GM19438 (cell line): ENCODE results near the gene INTS6L.
"Not testable (repeated sequence)": the region's sequence is repeated elsewhere in the genome, so short reads cannot be mapped to it uniquely, and the experiment has no call there.

Source experiments
- ATAC-seq: cut with Tn5 transposase; IDR thresholded peaks from one replicate; pipeline ENCODE4 v1.9.1; 2021; ENCODE audit warnings: low read depth; ENCODE audit not compliant: unreplicated experiment

INTS6L gene

GRCh38 chrX:135596495-135596894 lies 76.0 kb downstream of the INTS6L start:
- ATAC-seq: peak; percentile 83

GRCh38 chrX:135605906-135606305 lies 85.4 kb downstream of the INTS6L start:
- ATAC-seq: no peak

DNA sequence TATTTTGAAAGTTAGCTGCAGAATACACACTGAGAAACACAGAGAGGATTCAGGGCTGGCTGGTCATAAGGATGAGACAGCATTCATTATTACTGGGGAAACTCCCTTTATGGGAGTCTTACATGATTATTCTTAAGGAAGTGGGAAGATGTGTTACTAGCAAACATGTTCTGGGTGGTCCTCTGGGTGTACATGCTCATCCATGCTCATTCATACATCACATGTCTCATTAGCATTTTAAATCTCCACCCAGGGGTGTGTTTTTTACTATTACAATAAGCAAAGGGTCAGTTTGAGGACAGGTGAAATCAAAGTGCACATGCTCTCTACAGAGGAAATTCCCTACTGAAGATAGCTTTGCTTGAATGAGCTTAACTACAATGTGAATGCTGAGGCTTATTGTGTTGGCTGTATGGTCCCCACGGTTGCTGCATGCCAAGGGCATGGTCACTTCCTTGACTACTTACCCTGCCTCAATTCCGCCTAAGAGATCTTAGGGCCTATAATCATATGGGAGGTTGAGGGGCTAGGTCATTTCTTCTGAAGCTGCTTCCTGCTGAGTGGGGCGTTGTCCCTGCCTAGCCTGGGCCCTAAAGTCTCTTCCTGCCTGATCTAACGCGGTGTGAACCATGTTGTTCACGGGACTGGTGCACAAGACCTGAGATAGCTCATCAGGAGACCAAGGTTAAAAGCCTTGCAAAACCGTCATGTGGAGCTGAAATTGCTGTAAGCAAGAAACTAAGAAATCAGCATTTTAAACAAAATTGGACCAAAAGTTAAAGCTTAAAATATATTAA lies 104.1 kb downstream of the INTS6L start:
- not testable (repeated sequence) for ATAC-seq

DNA sequence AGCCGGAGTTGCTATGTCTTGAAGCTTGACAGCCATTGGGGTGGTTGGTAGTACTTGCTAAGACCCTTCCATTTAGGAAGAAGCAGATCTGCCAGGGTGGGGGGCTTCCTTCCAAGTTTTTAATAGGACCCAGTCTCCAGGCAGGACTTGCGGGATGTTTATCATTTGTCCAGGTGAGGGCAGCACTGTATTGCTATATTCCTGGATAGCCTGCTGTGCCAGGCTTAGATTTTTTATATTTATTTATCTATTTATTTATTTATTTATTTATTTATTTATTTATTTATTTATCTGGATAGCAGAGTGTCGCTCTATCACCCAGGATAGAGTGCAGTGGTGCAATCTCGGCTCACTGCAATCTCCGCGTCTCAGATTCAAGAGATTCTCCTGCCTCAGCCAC lies 105.5 kb downstream of the INTS6L start:
- ATAC-seq: no peak

GRCh38 chrX:135629342-135629741 lies 108.9 kb downstream of the INTS6L start:
- no peak for ATAC-seq
